Smooth muscle cell (in vitro differentiated cells): ENCODE data around the gene GIMAP2. TPM values are rescaled to one million over a fixed set of nuclear protein-coding genes. Genes with fewer than 3 reads are reported as not detected.
"Not testable (repeated sequence)": the region's sequence is repeated elsewhere in the genome, so short reads cannot be mapped to it uniquely, and the experiment has no call there.

Source experiments
- DNase-seq: peaks from one replicate; lab custom pipeline; 2025; ENCODE audit not compliant: unreplicated experiment; lab: John Stamatoyannopoulos, UW
- H2AFZ ChIP-seq: fragments of 200-600 bp; sonication (generic); 2 replicates; pipeline ENCODE4 v1.6.0; 2016; ENCODE audit warnings: antibody characterized with exemption, low read depth, mild to moderate bottlenecking
- H3F3A ChIP-seq: fragments of 200-600 bp; sonication (generic); 2 replicates; pipeline ENCODE4 v1.6.0; 2017; ENCODE audit warnings: antibody characterized with exemption, low read depth
- H3K27ac ChIP-seq: fragments of 200-600 bp; sonication (generic); 2 replicates; pipeline ENCODE4 v1.5.1; 2016; ENCODE audit warnings: low read depth, mild to moderate bottlenecking
- H3K27me3 ChIP-seq: fragments of 200-600 bp; sonication (generic); 2 replicates; pipeline ENCODE4 v1.6.1; 2016; ENCODE audit warnings: low read depth, mild to moderate bottlenecking
- H3K36me3 ChIP-seq: fragments of 200-600 bp; sonication (generic); 2 replicates; pipeline ENCODE4 v1.5.1; 2016; ENCODE audit warnings: low read depth
- H3K4me1 ChIP-seq: fragments of 200-600 bp; sonication (generic); 2 replicates; pipeline ENCODE4 v1.5.1; 2016; ENCODE audit warnings: low read depth
- H3K4me2 ChIP-seq: fragments of 200-600 bp; sonication (generic); 2 replicates; pipeline ENCODE4 v1.6.0; 2016; ENCODE audit warnings: mild to moderate bottlenecking
- H3K4me3 ChIP-seq: fragments of 200-600 bp; sonication (generic); 2 replicates; pipeline ENCODE4 v1.5.1; 2016; ENCODE audit warnings: mild to moderate bottlenecking
- H3K79me2 ChIP-seq: fragments of 200-600 bp; sonication (generic); 2 replicates; pipeline ENCODE4 v1.6.0; 2016; ENCODE audit warnings: low read depth, mild to moderate bottlenecking
- H3K9ac ChIP-seq: fragments of 200-600 bp; sonication (generic); 2 replicates; pipeline ENCODE4 v1.6.0; 2016; ENCODE audit warnings: low read depth
- H3K9me3 ChIP-seq: fragments of 200-600 bp; sonication (generic); replicated peaks from 2 replicates; pipeline ENCODE4 v1.5.1; 2016; ENCODE audit warnings: low read depth
- H4K20me1 ChIP-seq: fragments of 200-600 bp; sonication (generic); 2 replicates; pipeline ENCODE4 v1.6.0; 2016; ENCODE audit warnings: low read depth
- CTCF ChIP-seq: fragments of 200-600 bp; sonication (generic); IDR thresholded peaks from 2 replicates; pipeline ENCODE4 v1.5.1; 2017; ENCODE audit warnings: borderline replicate concordance, mild to moderate bottlenecking, antibody characterized with exemption; ENCODE audit not compliant: insufficient read depth, poor library complexity, severe bottlenecking
- WGBS: methylation state at CpG from one replicate; pipeline ENCODE4 v1.1.7; 2016; ENCODE audit warnings: low lambda C conversion rate; 5-methylcytosine and 5-hydroxymethylcytosine counted together
- polyA plus RNA-seq: library from polyadenylated mRNA; unstranded; fragments of >200 nt; fragmentation: Nextera tagmentation; extraction: Ambion mirVana; gene quantifications from 2 replicates; pipeline ENCODE4 v1.2.1, GENCODE V29; 2016
- total RNA-seq: library from RNA; depleted of rRNA; stranded (reverse); fragments of >200 nt; gene quantifications from 2 replicates; pipeline ENCODE4 v1.2.3, GENCODE V29; 2014

The GIMAP2 gene
- total and polyA plus RNA-seq, 2 experiments from 2014 or later: 0.14 TPM; not detected in 1

- not testable (repeated sequence) for H3K9me3 ChIP-seq, H3K4me3 ChIP-seq, H4K20me1 ChIP-seq, H3K79me2 ChIP-seq, H3K36me3 ChIP-seq, H3K27me3 ChIP-seq, H3K27ac ChIP-seq, H3F3A ChIP-seq, DNase-seq, H3K4me2 ChIP-seq, H2AFZ ChIP-seq, H3K4me1 ChIP-seq, H3K9ac ChIP-seq
- WGBS: 87% methylated on average over 11 of the region's 11 CpGs
These were observed 6.9 kb upstream of the GIMAP2 start for GRCh38 chr7:150678601-150679000.

- not testable (repeated sequence) for H3K4me1 ChIP-seq, H3K27ac ChIP-seq, H3K9ac ChIP-seq, H3F3A ChIP-seq, H3K9me3 ChIP-seq, H2AFZ ChIP-seq, H3K36me3 ChIP-seq, H4K20me1 ChIP-seq, DNase-seq, H3K27me3 ChIP-seq, H3K4me2 ChIP-seq, H3K79me2 ChIP-seq, H3K4me3 ChIP-seq
- WGBS: 59% methylated on average over 2 of the region's 2 CpGs
These were observed 5.1 kb upstream of the GIMAP2 start for GRCh38 chr7:150680364-150680763.

GRCh38 chr7:150686030-150686631 is 625 bp downstream of the GIMAP2 start:
- Histone ChIP-seq H2AFZ (no peak overlapping the region), H3K9ac (no peak overlapping the region), H3K9me3 (no peaks in the 10 kb centered on the region), H3K4me2 (peak overlapping the region; percentile 44), H4K20me1 (no peaks in the 10 kb centered on the region), H3K27ac (no peak overlapping the region), H3K79me2 (no peaks in the 10 kb centered on the region), H3K36me3 (no peaks in the 10 kb centered on the region), H3F3A (no peaks in the 10 kb centered on the region), H3K4me1 (no peaks in the 10 kb centered on the region), H3K4me3 (peak overlapping the region; percentile 34), H3K27me3 (no peaks in the 10 kb centered on the region)
- no peak for DNase-seq
- TF ChIP-seq CTCF: no peak
- 73% methylated on average over 9 of the region's 9 CpGs for WGBS

- DNase-seq: no peak
- no peak overlapping the region for H3K4me3 ChIP-seq
- no peaks in the 10 kb centered on the region for H3K36me3 ChIP-seq
- no peaks in the 10 kb centered on the region for H4K20me1 ChIP-seq
- TF ChIP-seq CTCF: no peak
- H3K79me2 ChIP-seq: no peaks in the 10 kb centered on the region
- 85% methylated on average over 6 of the region's 6 CpGs for WGBS
- no peak overlapping the region for H3K27ac ChIP-seq
- H3F3A ChIP-seq: no peaks in the 10 kb centered on the region
- H3K9me3 ChIP-seq: no peaks in the 10 kb centered on the region
- H3K4me2 ChIP-seq: no peak overlapping the region
- H3K4me1 ChIP-seq: no peaks in the 10 kb centered on the region
- H2AFZ ChIP-seq: no peak overlapping the region
- H3K27me3 ChIP-seq: no peaks in the 10 kb centered on the region
- no peak overlapping the region for H3K9ac ChIP-seq
These were observed 3.1 kb downstream of the GIMAP2 start for GRCh38 chr7:150688630-150689029.

GRCh38 chr7:150695654-150696053 is 10.1 kb downstream of the GIMAP2 start:
- Histone ChIP-seq H3K27me3 (no peaks in the 10 kb centered on the region), H3K9ac (no peak overlapping the region), H4K20me1 (no peaks in the 10 kb centered on the region), H3K4me3 (no peak overlapping the region), H3K4me2 (no peak overlapping the region), H3K4me1 (no peaks in the 10 kb centered on the region), H3K9me3 (no peaks in the 10 kb centered on the region), H2AFZ (no peak overlapping the region), H3K79me2 (no peaks in the 10 kb centered on the region), H3K27ac (no peak overlapping the region), H3K36me3 (no peaks in the 10 kb centered on the region), H3F3A (no peaks in the 10 kb centered on the region)
- no peak for DNase-seq
- WGBS: 73% methylated on average over 2 of the region's 2 CpGs
- no peak for TF ChIP-seq CTCF
